Measurements from ENCODE around the gene STK24.
A peak's percentile ranks its signal among the peaks of the same experiment; 100 is the strongest.

Gene STK24

GRCh38 chr13:98451676-98452470 is 125.0 kb downstream of the STK24 start:
- Mint-ChIP-seq H3K27me3 (ENCODE audit: low read depth) (no peaks in the 10 kb centered on the region), H3K27ac (peak overlapping the region; percentile 83 to 86 (median 83))

DNA sequence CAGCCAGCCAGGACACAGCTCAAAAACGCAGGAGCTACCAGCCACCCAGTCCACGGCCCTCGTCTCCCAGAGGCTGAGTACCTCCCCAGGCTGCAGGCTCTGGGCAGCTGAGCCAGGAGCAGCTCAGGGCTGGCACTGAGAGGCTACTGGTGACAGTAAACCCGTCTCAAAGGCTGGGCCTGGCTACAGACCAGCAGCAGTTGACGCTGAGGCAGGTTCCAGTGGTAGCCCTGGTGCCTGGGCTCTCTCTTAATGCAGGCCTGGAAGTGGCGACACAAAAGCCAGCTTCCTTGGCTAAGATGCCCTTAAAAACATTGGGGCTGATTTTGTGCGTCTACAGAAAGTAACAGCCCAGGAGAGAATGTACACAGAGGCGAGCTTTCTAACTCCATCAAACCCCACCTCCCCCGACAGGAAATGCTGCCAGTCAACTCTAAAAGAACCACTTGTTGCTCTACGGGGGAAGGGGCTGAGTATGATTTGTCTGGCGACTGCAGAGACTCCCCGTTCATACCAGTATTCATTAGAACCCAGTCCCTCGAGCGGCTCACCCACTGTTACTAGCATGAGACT is 126.3 kb downstream of the STK24 start:
- peak overlapping the region; percentile 83 to 86 (median 83) for H3K27ac Mint-ChIP-seq

More at GRCh38 chr13:98451676-98452470, 125.0 kb downstream of the STK24 start:
- Mint-ChIP-seq H3K4me1 (peaks cover 66% of the 10 kb centered on the region), H3K9me3 (no peaks in the 10 kb centered on the region), H3K4me3 (peak overlapping the region in 2 of 3 experiments; percentile 1 to 28), H3K36me3 (ENCODE audit: low read depth) (peaks cover 81% of the 10 kb centered on the region)
- TF ChIP-seq CTCF (IDR thresholded peaks at IDR 0.05; ENCODE audit: unreplicated experiment in 3 of 3): no peak

DNA sequence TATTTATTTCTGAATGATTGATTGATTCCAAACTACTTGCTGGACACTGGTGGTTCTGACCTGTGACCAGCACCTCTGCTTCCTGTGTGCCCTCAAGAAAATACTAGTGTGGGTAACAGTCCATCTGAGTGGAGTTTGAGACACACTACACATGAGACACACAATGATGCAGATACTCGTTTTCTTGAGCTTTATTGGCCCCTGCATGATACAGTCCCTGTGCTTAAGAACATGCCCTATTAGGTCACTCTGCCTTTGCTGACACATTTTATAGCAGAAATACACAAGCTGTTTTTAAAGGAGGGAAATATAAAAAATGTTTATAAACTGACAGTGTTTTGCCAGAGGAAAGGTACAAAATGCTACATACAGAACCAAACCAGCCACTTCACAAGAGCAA is 126.9 kb downstream of the STK24 start:
- H3K27ac Mint-ChIP-seq: peak overlapping the region; percentile 67 to 75 (median 68)
- TF ChIP-seq CTCF (IDR thresholded peaks at IDR 0.05; ENCODE audit: unreplicated experiment in 3 of 3): no peak
- H3K4me1 Mint-ChIP-seq: peaks cover 53% of the 10 kb centered on the region
- no peak overlapping the region for H3K4me3 Mint-ChIP-seq
- H3K9me3 Mint-ChIP-seq: no peaks in the 10 kb centered on the region
- H3K36me3 Mint-ChIP-seq (ENCODE audit: low read depth): peaks cover 73% of the 10 kb centered on the region
- H3K27me3 Mint-ChIP-seq (ENCODE audit: low read depth): no peaks in the 10 kb centered on the region

More for the DNA sequence above, 126.3 kb downstream of the STK24 start:
- Mint-ChIP-seq H3K9me3 (no peaks in the 10 kb centered on the region), H3K27me3 (ENCODE audit: low read depth) (no peaks in the 10 kb centered on the region), H3K4me3 (no peak overlapping the region), H3K36me3 (ENCODE audit: low read depth) (peaks cover 79% of the 10 kb centered on the region), H3K4me1 (peaks cover 58% of the 10 kb centered on the region)
- TF ChIP-seq CTCF (IDR thresholded peaks at IDR 0.05; ENCODE audit: unreplicated experiment in 3 of 3): no peak

DNA sequence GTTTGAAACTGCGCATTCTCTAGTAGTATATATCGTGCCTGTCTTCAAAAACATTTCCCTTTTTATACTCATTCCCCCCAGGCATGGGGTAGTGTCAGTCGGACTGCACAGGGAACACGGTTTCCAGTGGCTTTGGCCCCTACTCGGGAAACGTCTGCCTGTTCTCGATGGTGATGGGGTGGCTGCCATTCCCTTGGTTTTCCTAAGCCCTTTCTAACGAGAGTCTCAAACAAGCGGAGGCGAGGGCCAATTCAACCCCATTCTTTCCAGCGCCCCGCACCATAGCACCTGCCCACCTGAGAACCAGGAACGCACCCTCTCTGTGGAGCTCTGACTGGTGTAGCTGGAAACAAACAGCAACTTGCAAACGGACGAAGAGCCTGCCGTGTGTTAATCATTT is 127.6 kb downstream of the STK24 start:
- Mint-ChIP-seq H3K27ac (peak overlapping the region; percentile 67 to 75 (median 73)), H3K9me3 (no peaks in the 10 kb centered on the region), H3K4me1 (peaks cover 46% of the 10 kb centered on the region), H3K36me3 (ENCODE audit: low read depth) (peaks cover 67% of the 10 kb centered on the region), H3K4me3 (no peak overlapping the region), H3K27me3 (ENCODE audit: low read depth) (no peaks in the 10 kb centered on the region)
- no peak for TF ChIP-seq CTCF (IDR thresholded peaks at IDR 0.05; ENCODE audit: unreplicated experiment in 3 of 3)

GRCh38 chr13:98448642-98448928 is 128.3 kb downstream of the STK24 start:
- TF ChIP-seq CTCF (IDR thresholded peaks at IDR 0.05; ENCODE audit: unreplicated experiment in 3 of 3): no peak
- Mint-ChIP-seq H3K4me1 (peaks cover 41% of the 10 kb centered on the region), H3K27me3 (ENCODE audit: low read depth) (no peaks in the 10 kb centered on the region), H3K4me3 (no peak overlapping the region), H3K9me3 (no peaks in the 10 kb centered on the region), H3K27ac (peak overlapping the region in 2 of 3 experiments; percentile 4 to 60), H3K36me3 (ENCODE audit: low read depth) (peaks cover 66% of the 10 kb centered on the region)
